Measurements from ENCODE around the gene EIF4G3. TPM values are rescaled to one million over a fixed set of nuclear protein-coding genes. Genes with fewer than 3 reads are reported as not detected.

EIF4G3 gene
- total and polyA plus RNA-seq, 9 of the 15 experiments (the other 6 are each of a cell fraction or from before 2014, with no cell fraction given) = 6.7 to 40.5 (median 32.1) TPM

GRCh38 chr1:21123287-21123948 is 53.3 kb downstream of the EIF4G3 start (continued):
- TF ChIP-seq, protein P1, sequence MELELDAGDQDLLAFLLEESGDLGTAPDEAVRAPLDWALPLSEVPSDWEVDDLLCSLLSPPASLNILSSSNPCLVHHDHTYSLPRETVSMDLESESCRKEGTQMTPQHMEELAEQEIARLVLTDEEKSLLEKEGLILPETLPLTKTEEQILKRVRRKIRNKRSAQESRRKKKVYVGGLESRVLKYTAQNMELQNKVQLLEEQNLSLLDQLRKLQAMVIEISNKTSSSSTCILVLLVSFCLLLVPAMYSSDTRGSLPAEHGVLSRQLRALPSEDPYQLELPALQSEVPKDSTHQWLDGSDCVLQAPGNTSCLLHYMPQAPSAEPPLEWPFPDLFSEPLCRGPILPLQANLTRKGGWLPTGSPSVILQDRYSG (tag; conservative IDR thresholded peaks at IDR 0.05; ENCODE audit: low read depth) = no peak
- no peak for TF ChIP-seq MCM5 (IDR thresholded peaks at IDR 0.05; ENCODE audit: low read depth)

GRCh38 chr1:21121764-21122471 is 54.8 kb downstream of the EIF4G3 start:
- no peak for TF ChIP-seq KLF1 (tag; IDR thresholded peaks at IDR 0.05)
- DNase-seq (ENCODE audit: extremely low read depth in 1 of 4, low spot score in 3 of 4) (no peak), ATAC-seq (no peak), FAIRE-seq (no peak)
- Histone ChIP-seq H2AFZ (ENCODE audit: low read depth, low read length) (no peak overlapping the region), H3K4me1 (replicated peaks in 1 of 2; ENCODE audit: control insufficient read depth in 2 of 2, insufficient read depth in 2 of 2, low read length in 2 of 2) (peaks cover 4 to 9% of the 10 kb centered on the region in 2 experiments; a peak in 3 of 5 replicates), H3K36me3 (ENCODE audit: control insufficient read depth, insufficient read depth, low read length) (peaks cover 9% of the 10 kb centered on the region; the same call in 2 of the 3 replicates), H3K9me1 (ENCODE audit: control insufficient read depth, insufficient read depth, low read length) (no peaks in the 10 kb centered on the region), H3K4me2 (ENCODE audit: insufficient read depth, low read length) (no peak overlapping the region), H3K9ac (ENCODE audit: insufficient read depth in 1 of 2, low read depth in 2 of 2, low read length in 2 of 2) (no peak overlapping the region), H3K79me2 (ENCODE audit: control insufficient read depth, insufficient read depth, low read length) (peaks cover 5% of the 10 kb centered on the region; the same call in 2 of the 3 replicates), H3K4me3 (no peak overlapping the region), H3K27me3 (ENCODE audit: control insufficient read depth in 2 of 2, insufficient read depth in 2 of 2, low read length in 2 of 2) (no peaks in the 10 kb centered on the region), H4K20me1 (replicated peaks; ENCODE audit: control insufficient read depth, insufficient read depth, low read length) (no peaks in the 10 kb centered on the region), H3K27ac (ENCODE audit: extremely low read depth, low read depth, low read length) (no peak overlapping the region), H3K9me3 (replicated peaks; ENCODE audit: control insufficient read depth, insufficient read depth, low read depth, low read length) (no peaks in the 10 kb centered on the region)
- in situ Hi-C loops (cut with MboI) = no loop called here
- no TSS peak for BruUV-seq (replicated peaks)
- POLR2A ChIA-PET = interaction anchor here (0.6 kb wide), 1 partner anchor 159 kb away, joined by 4 read pairs; no protein-coding TSS in a partner anchor
- CTCF ChIA-PET (ENCODE audit: low intra/inter-chr PET ratio) = no interaction called here
- intact Hi-C loops (cut with micrococcal nuclease) = no loop called here
- 88% methylated on average over 4 of the region's 4 CpGs for WGBS (ENCODE audit: insufficient coverage, low coverage, missing lambda C conversion rate)

Measured in K562 (cell line).